ENCODE results near the gene CCR7. TPM values are rescaled to one million over a fixed set of nuclear protein-coding genes. Genes with fewer than 3 reads are reported as not detected.

Gene CCR7
- polyA plus RNA-seq, 2 of the 4 experiments (the other 2 are of a cell fraction): 0.84 to 1.4 TPM

DNA sequence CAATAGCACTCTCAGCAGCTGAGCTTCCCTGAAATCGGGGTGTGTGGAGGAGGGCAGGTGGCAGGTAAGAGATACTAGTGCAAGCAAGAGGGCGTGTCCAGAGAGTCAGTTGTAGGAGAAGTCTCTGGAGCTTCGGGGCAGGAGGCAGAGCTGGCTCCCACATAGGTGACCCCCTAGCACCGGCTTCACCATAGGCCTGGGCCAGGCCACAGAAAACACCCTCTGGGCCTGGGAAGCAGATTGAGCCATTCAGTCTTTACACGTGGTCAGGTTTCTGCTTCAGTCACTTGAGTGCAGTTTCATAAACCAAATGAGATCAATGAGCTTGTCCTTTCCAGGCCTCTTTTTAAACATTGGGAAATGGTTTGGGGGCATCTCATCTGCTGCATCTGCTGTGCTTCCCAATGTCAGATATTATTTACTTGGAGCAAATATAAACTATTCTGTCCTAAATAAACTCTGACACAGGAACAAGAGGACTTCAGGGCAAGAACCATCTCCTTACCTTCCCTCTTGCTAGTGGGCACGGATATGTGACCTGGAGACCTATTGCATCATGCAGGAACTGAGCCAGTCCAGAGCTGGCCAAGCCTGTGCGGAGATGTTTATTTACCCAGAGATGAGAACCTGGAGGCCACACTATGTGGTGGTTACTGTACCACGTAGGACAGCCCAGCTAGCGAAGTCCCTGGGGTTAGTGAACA lies 16.1 kb downstream of the CCR7 start (continued):
- TF ChIP-seq, protein P1, sequence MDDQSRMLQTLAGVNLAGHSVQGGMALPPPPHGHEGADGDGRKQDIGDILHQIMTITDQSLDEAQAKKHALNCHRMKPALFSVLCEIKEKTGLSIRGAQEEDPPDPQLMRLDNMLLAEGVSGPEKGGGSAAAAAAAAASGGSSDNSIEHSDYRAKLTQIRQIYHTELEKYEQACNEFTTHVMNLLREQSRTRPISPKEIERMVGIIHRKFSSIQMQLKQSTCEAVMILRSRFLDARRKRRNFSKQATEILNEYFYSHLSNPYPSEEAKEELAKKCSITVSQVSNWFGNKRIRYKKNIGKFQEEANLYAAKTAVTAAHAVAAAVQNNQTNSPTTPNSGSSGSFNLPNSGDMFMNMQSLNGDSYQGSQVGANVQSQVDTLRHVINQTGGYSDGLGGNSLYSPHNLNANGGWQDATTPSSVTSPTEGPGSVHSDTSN (IDR thresholded peaks at IDR 0.05): peak; percentile 84
- TF ChIP-seq HEYL (CRISPR knock-in tag; IDR thresholded peaks at IDR 0.05) (peak; percentile 91), RFX5 (IDR thresholded peaks at IDR 0.05) (0 out of 2 replicates have a peak, but pooled peaks have one; percentile 20)
- TF ChIP-seq, protein P2, sequence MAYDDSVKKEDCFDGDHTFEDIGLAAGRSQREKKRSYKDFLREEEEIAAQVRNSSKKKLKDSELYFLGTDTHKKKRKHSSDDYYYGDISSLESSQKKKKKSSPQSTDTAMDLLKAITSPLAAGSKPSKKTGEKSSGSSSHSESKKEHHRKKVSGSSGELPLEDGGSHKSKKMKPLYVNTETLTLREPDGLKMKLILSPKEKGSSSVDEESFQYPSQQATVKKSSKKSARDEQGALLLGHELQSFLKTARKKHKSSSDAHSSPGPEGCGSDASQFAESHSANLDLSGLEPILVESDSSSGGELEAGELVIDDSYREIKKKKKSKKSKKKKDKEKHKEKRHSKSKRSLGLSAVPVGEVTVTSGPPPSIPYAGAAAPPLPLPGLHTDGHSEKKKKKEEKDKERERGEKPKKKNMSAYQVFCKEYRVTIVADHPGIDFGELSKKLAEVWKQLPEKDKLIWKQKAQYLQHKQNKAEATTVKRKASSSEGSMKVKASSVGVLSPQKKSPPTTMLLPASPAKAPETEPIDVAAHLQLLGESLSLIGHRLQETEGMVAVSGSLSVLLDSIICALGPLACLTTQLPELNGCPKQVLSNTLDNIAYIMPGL (CRISPR knock-in tag; IDR thresholded peaks at IDR 0.05; ENCODE audit: borderline replicate concordance): no peak; the same call in 1 of the 2 replicates

- DNase-seq (ENCODE audit: low read depth in 1 of 2, low spot score in 1 of 2) (no peak), ATAC-seq (no peak), FAIRE-seq (peak; percentile 28)
- no peak for TF ChIP-seq RNF2 (IDR thresholded peaks at IDR 0.05; ENCODE audit: borderline replicate concordance, low read depth)
- no peak for TF ChIP-seq USF2 (IDR thresholded peaks at IDR 0.05)
- TF ChIP-seq FOSB (CRISPR knock-in tag; IDR thresholded peaks at IDR 0.05): no peak
- TF ChIP-seq JUN (IDR thresholded peaks at IDR 0.05): 0 out of 5 replicates have a peak, but pooled peaks of 1 of the 2 experiments have one; percentile 2
- H3K4me1 ChIP-seq: peaks cover 83% of the 10 kb centered on the region
- CTCF ChIA-PET: interaction anchor here (1.0 to 36.6 kb wide), 14 partner anchors 5 to 1114 kb away, joined by 3 to 1144 read pairs (median 5); partner anchors contain the start of genes CCR7 and TOP2A
- 55% methylated on average over 9 of the region's 9 CpGs for WGBS (ENCODE audit: missing lambda C conversion rate)
- POLR2A ChIA-PET: interaction anchor here (0.6 to 5.3 kb wide), 13 partner anchors 10 to 106 kb away, joined by 3 to 51 read pairs (median 4); no protein-coding TSS in a partner anchor
- peak overlapping the region; percentile 79 for H3K4me2 ChIP-seq
- H3K27ac ChIP-seq: peak overlapping the region; percentile 95 to 99
- no peak overlapping the region for H3K4me3 ChIP-seq
- no peaks in the 10 kb centered on the region for H3K9me3 ChIP-seq
These were observed 16.7 kb downstream of the CCR7 start for GRCh38 chr17:40548491-40548981.

DNA sequence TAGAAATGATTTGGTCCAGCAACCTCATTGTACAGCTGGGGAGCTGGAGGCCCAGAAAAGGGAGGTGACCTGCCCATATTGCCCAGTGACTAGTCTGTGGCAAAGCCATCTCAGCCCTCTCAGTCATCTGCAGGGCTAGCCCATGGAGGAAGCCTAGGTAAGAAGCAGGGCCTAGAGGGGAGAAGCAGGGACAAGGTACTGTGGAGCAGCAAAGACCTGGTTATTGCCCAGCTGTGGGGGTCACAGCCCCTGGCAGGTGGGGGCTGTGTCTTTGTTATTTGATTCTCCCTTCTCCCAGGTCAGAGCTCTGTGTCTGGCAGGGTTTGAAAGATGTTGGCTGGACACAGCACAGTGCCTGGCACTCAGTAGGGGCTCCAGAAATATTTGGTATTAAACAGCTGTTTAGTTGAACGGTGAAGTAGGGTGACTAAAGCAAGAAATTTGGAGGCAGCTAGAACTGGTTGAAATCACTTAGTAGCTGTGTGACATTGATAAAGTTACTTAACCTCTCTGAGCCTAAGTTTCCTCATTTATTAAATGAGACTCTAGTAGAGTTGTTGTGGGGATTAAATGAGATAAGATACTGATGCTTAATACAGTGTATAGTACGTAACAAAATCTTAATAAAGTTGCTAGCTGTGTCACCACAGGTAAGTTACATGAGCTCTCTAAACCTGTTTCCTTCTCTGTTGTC lies 17.3 kb downstream of the CCR7 start:
- Histone ChIP-seq H3K4me3 (no peak overlapping the region), H3K9me3 (no peaks in the 10 kb centered on the region), H3K27ac (peak overlapping the region; percentile 95 to 99), H3K4me2 (peak overlapping the region; percentile 79), H3K4me1 (peaks cover 83% of the 10 kb centered on the region)
- ChIA-PET POLR2A (interaction anchor here (0.9 to 5.3 kb wide), 7 partner anchors 11 to 78 kb away, joined by 3 to 51 read pairs (median 23); no protein-coding TSS in a partner anchor), CTCF (interaction anchor here (0.7 to 36.6 kb wide), 16 partner anchors 6 to 1115 kb away, joined by 3 to 1144 read pairs (median 4); partner anchors contain the start of genes CCR7 and TOP2A)
- peak; percentile 46 for FAIRE-seq
- no peak for ATAC-seq
- no peak for DNase-seq (ENCODE audit: low read depth in 1 of 2, low spot score in 1 of 2)
- WGBS (ENCODE audit: missing lambda C conversion rate): 78% methylated on average over 2 of the region's 2 CpGs
- TF ChIP-seq CBX2 (IDR thresholded peaks at IDR 0.05; ENCODE audit: borderline replicate concordance, low read depth) (no peak), ZFP36 (IDR thresholded peaks at IDR 0.05; ENCODE audit: borderline replicate concordance, partially characterized antibody) (peak; percentile 81), EHF (CRISPR knock-in tag; IDR thresholded peaks at IDR 0.05) (no peak), ZC3H11A (IDR thresholded peaks at IDR 0.05) (no peak), FOSL2 (IDR thresholded peaks at IDR 0.05) (no peak), FOSL2 (CRISPR knock-in tag; IDR thresholded peaks at IDR 0.05) (no peak), SMC3 (IDR thresholded peaks at IDR 0.05) (no peak), HDAC2 (IDR thresholded peaks at IDR 0.05) (peak; percentile 87), CEBPB (IDR thresholded peaks at IDR 0.05) (no peak), FOSB (CRISPR knock-in tag; IDR thresholded peaks at IDR 0.05) (0 out of 2 replicates have a peak, but pooled peaks have one; percentile 47), JUN (IDR thresholded peaks at IDR 0.05) (peak in 1 of 2 experiments; percentile 29; a peak in 1 of 5 replicates), ZNF302 (CRISPR knock-in tag; IDR thresholded peaks at IDR 0.05) (no peak), RCOR1 (IDR thresholded peaks at IDR 0.05; ENCODE audit: low read depth, low read length) (peak; percentile 31; the same call in 1 of the 2 replicates), NPAS2 (CRISPR knock-in tag; IDR thresholded peaks at IDR 0.05; ENCODE audit: borderline replicate concordance) (no peak; the same call in 1 of the 2 replicates), MAFK (IDR thresholded peaks at IDR 0.05; ENCODE audit: partially characterized antibody) (no peak), NR3C1 (IDR thresholded peaks at IDR 0.05) (no peak), RARB (CRISPR knock-in tag; IDR thresholded peaks at IDR 0.05) (peak; percentile 53; the same call in 1 of the 2 replicates), REST (IDR thresholded peaks at IDR 0.05) (no peak)
- TF ChIP-seq, protein P3, sequence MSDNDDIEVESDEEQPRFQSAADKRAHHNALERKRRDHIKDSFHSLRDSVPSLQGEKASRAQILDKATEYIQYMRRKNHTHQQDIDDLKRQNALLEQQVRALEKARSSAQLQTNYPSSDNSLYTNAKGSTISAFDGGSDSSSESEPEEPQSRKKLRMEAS (IDR thresholded peaks at IDR 0.05): no peak
